DND-41 (cell line): ENCODE measurements around the gene SLC22A16.
"Not testable (repeated sequence)": the region's sequence is repeated elsewhere in the genome, so short reads cannot be mapped to it uniquely, and the experiment has no call there.

Source experiments
- ATAC-seq: fragments of 200-7000 bp; cut with Tn5 transposase; 3 replicates; pipeline ENCODE4 v1.9.1; 2021; ENCODE audit warnings: low read depth; ENCODE audit not compliant: insufficient read depth
- DNase-seq: peaks from one replicate; pipeline ENCODE4 v3.0.0-alpha.2; 2020
- H2AFZ ChIP-seq: 2 replicates; pipeline ENCODE4 v1.6.0; 2012; ENCODE audit warnings: low read depth, low read length
- H3K27ac ChIP-seq: 2 replicates; pipeline ENCODE4 v1.5.1; 2012; ENCODE audit warnings: low read length, inconsistent platforms
- H3K27me3 ChIP-seq: fragments of 200-600 bp; sonication (generic); 2 replicates; pipeline ENCODE4 v1.6.0; 2012; ENCODE audit warnings: low read length, mild to moderate bottlenecking, inconsistent platforms; ENCODE audit not compliant: insufficient read depth, poor library complexity
- H3K36me3 ChIP-seq: 2 replicates; pipeline ENCODE4 v1.5.1; 2012; ENCODE audit warnings: low read length, inconsistent platforms; ENCODE audit not compliant: insufficient read depth
- H3K4me1 ChIP-seq: 2 replicates; pipeline ENCODE4 v1.5.1; 2012; ENCODE audit warnings: mild to moderate bottlenecking, low read length; ENCODE audit not compliant: insufficient read depth
- H3K4me2 ChIP-seq: 2 replicates; pipeline ENCODE4 v1.6.0; 2012; ENCODE audit warnings: mild to moderate bottlenecking, moderate library complexity, low read length, inconsistent platforms; ENCODE audit not compliant: insufficient read depth
- H3K4me3 ChIP-seq, 2 experiments: fragments of 200-600 bp in 1 of 2; shearing (Covaris generic) in 1 of 2; 2 replicates each; pipeline ENCODE4 v1.5.1; 2012 to 2016; ENCODE audit warnings: inconsistent platforms in 2 of 2, low read length in 2 of 2, mild to moderate bottlenecking in 2 of 2, low read depth in 1 of 2, moderate library complexity in 1 of 2
- H3K79me2 ChIP-seq: 2 replicates; pipeline ENCODE4 v1.6.0; 2012; ENCODE audit warnings: low read length, inconsistent platforms; ENCODE audit not compliant: insufficient read depth
- H3K9ac ChIP-seq: 2 replicates; pipeline ENCODE4 v1.6.0; 2012; ENCODE audit warnings: low read depth, mild to moderate bottlenecking, inconsistent platforms, low read length, moderate library complexity
- H3K9me3 ChIP-seq: 2 replicates; pipeline ENCODE4 v1.5.1; 2012; ENCODE audit warnings: low read length, moderate library complexity, mild to moderate bottlenecking, inconsistent platforms; ENCODE audit not compliant: insufficient read depth, severe bottlenecking
- H4K20me1 ChIP-seq: 2 replicates; pipeline ENCODE4 v1.6.0; 2012; ENCODE audit warnings: low read length; ENCODE audit not compliant: insufficient read depth
- CTCF ChIP-seq: IDR thresholded peaks from 2 replicates; pipeline ENCODE4 v1.5.1; 2012; ENCODE audit warnings: borderline replicate concordance, low read length, moderate library complexity, mild to moderate bottlenecking; ENCODE audit not compliant: poor library complexity, severe bottlenecking; ENCODE audit errors: extremely low read depth
- EZH2 ChIP-seq: IDR thresholded peaks from 3 replicates; pipeline ENCODE4 v1.6.1; 2012; ENCODE audit warnings: borderline replicate concordance, low read depth, mild to moderate bottlenecking, moderate library complexity, low read length, inconsistent platforms; ENCODE audit not compliant: severe bottlenecking

Gene SLC22A16

GRCh38 chr6:110488606-110489190, 12.3 kb upstream of the SLC22A16 start:
- Histone ChIP-seq H3K79me2 (no peaks in the 10 kb centered on the region), H3K9me3 (no peaks in the 10 kb centered on the region), H3K9ac (no peak overlapping the region), H4K20me1 (no peaks in the 10 kb centered on the region), H3K27me3 (peaks cover 4% of the 10 kb centered on the region), H3K36me3 (no peaks in the 10 kb centered on the region), H3K27ac (no peak overlapping the region), H3K4me2 (no peak overlapping the region), H2AFZ (no peak overlapping the region), H3K4me1 (no peaks in the 10 kb centered on the region), H3K4me3 (no peak overlapping the region)
- no peak for DNase-seq
- no peak for ATAC-seq
- TF ChIP-seq CTCF (no peak), EZH2 (no peak)

GRCh38 chr6:110487968-110488381, 11.6 kb upstream of the SLC22A16 start:
- ATAC-seq, H3K79me2 ChIP-seq, H3K9ac ChIP-seq, H2AFZ ChIP-seq, H3K9me3 ChIP-seq, DNase-seq, H3K27ac ChIP-seq, H3K4me3 ChIP-seq, H3K4me2 ChIP-seq, H3K36me3 ChIP-seq, H4K20me1 ChIP-seq, H3K4me1 ChIP-seq, H3K27me3 ChIP-seq: not testable (repeated sequence)

- Histone ChIP-seq H3K4me3 (no peak overlapping the region), H3K36me3 (no peaks in the 10 kb centered on the region)
Observed at GRCh38 chr6:110486756-110487155, 10.3 kb upstream of the SLC22A16 start.

GRCh38 chr6:110485491-110485890, 9.1 kb upstream of the SLC22A16 start:
- Histone ChIP-seq H3K4me1 (no peaks in the 10 kb centered on the region), H3K9ac (no peak overlapping the region), H3K27me3 (peaks cover 4% of the 10 kb centered on the region), H4K20me1 (no peaks in the 10 kb centered on the region), H3K4me3 (no peak overlapping the region), H3K36me3 (no peaks in the 10 kb centered on the region), H3K79me2 (no peaks in the 10 kb centered on the region), H3K9me3 (no peaks in the 10 kb centered on the region), H3K27ac (no peak overlapping the region), H2AFZ (no peak overlapping the region), H3K4me2 (no peak overlapping the region)
- no peak for DNase-seq
- TF ChIP-seq EZH2, result no peak
- TF ChIP-seq CTCF, result no peak
- no peak for ATAC-seq

More at GRCh38 chr6:110486756-110487155, 10.3 kb upstream of the SLC22A16 start:
- TF ChIP-seq CTCF, result no peak
- TF ChIP-seq EZH2, result no peak
- no peaks in the 10 kb centered on the region for H4K20me1 ChIP-seq
- H3K9me3 ChIP-seq, result no peaks in the 10 kb centered on the region
- no peak overlapping the region for H3K4me2 ChIP-seq
- H3K9ac ChIP-seq, result no peak overlapping the region
- DNase-seq (no peak), ATAC-seq (no peak)
- H3K27me3 ChIP-seq, result peaks cover 4% of the 10 kb centered on the region
- no peak overlapping the region for H3K27ac ChIP-seq
- H3K4me1 ChIP-seq, result no peaks in the 10 kb centered on the region
- H3K79me2 ChIP-seq, result no peaks in the 10 kb centered on the region
- no peak overlapping the region for H2AFZ ChIP-seq
